ENCODE measurements around the gene DPP9. TPM values are rescaled to one million over a fixed set of nuclear protein-coding genes. Genes with fewer than 3 reads are reported as not detected.

DPP9 gene
- total RNA-seq, 1 donor from 2014 or later = 17.1 TPM

DNA sequence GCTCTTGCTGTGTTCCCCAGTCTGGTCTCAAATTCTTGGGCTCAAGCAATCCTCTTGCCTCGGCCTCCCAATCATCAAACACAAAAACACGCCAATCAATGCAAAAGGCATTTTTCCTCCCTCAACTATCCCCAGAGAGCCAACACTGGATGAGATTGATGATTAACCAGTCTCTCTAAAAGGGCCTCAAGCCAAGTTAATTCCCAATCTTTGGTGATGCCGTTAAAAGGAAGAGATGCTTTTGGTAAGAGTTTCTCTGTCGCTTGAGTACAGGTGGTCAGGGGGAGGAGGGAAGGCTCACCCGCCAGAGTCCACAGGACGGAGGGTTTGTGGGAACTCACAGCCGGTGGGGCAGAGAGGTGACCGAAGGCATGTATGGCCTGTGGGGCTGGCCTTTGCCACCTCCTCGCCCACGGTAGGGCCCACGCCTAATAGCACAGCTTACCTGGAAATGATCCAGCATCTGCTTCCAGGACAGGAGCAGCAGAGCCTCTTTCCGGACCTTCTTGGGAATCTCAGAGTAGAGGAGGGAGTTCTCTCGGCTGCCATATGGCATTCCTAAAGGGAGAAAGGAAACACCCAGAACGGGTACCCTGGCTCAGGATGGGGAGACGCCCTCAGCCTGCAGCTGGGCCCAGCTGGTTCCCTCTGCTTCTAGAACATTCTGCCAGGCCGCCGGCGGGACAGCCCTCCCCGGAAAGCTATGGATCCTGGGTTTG is 18.1 kb downstream of the DPP9 start:
- Mint-ChIP-seq H3K4me1 (no peaks in the 10 kb centered on the region), H3K27me3 (ENCODE audit: insufficient read depth, low read depth) (peaks cover 2% of the 10 kb centered on the region), H3K9me3 (no peaks in the 10 kb centered on the region), H3K36me3 (peaks cover 13% of the 10 kb centered on the region), H3K4me3 (no peak overlapping the region), H3K27ac (no peak overlapping the region)
- H3K36me3 ChIP-seq = no peaks in the 10 kb centered on the region
- no peak overlapping the region for H3K4me2 ChIP-seq
- H2AFZ ChIP-seq (replicated peaks) = no peak overlapping the region
- no peak for DNase-seq (ENCODE audit: low spot score)
- H3K9ac ChIP-seq = no peak overlapping the region
- H3K9me3 ChIP-seq (ENCODE audit: low read depth) = no peaks in the 10 kb centered on the region
- H3K4me3 ChIP-seq = no peak overlapping the region
- TF ChIP-seq, protein P1, sequence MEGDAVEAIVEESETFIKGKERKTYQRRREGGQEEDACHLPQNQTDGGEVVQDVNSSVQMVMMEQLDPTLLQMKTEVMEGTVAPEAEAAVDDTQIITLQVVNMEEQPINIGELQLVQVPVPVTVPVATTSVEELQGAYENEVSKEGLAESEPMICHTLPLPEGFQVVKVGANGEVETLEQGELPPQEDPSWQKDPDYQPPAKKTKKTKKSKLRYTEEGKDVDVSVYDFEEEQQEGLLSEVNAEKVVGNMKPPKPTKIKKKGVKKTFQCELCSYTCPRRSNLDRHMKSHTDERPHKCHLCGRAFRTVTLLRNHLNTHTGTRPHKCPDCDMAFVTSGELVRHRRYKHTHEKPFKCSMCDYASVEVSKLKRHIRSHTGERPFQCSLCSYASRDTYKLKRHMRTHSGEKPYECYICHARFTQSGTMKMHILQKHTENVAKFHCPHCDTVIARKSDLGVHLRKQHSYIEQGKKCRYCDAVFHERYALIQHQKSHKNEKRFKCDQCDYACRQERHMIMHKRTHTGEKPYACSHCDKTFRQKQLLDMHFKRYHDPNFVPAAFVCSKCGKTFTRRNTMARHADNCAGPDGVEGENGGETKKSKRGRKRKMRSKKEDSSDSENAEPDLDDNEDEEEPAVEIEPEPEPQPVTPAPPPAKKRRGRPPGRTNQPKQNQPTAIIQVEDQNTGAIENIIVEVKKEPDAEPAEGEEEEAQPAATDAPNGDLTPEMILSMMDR (IDR thresholded peaks at IDR 0.05) = no peak
- no peak for TF ChIP-seq EZH2phosphoT487 (IDR thresholded peaks at IDR 0.05)
- no peak for TF ChIP-seq EZH2 (IDR thresholded peaks at IDR 0.05)
- H3K27ac ChIP-seq = no peak overlapping the region
- no peaks in the 10 kb centered on the region for H3K27me3 ChIP-seq
- no peaks in the 10 kb centered on the region for H4K20me1 ChIP-seq (ENCODE audit: low read depth)
- no peaks in the 10 kb centered on the region for H3K4me1 ChIP-seq
- H3F3A ChIP-seq (ENCODE audit: low read depth) = no peaks in the 10 kb centered on the region
- no peaks in the 10 kb centered on the region for H3K79me2 ChIP-seq (ENCODE audit: low read depth)

DNA sequence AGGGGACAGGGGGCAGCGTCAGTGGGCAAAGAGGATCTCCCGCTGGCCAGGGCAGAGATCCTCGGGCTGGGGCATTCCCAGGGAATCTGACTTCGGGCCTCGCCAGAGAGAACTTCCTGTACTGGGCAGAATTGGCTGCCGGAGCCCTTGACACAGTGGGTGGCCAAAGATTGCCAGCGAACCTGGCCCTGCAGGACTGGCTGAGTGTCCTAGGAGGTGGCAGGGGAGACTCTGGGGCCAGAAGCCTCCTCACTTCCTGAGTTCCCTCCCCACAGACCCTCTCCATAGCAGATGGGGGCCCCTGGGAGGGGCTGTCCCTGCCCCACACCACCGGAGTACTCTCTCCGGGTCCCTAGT is 19.3 kb downstream of the DPP9 start:
- TF ChIP-seq, protein P1 (IDR thresholded peaks at IDR 0.05) = no peak
- TF ChIP-seq EZH2phosphoT487 (IDR thresholded peaks at IDR 0.05) (no peak), EZH2 (IDR thresholded peaks at IDR 0.05) (no peak)
- no peak for DNase-seq (ENCODE audit: low spot score)

DNA sequence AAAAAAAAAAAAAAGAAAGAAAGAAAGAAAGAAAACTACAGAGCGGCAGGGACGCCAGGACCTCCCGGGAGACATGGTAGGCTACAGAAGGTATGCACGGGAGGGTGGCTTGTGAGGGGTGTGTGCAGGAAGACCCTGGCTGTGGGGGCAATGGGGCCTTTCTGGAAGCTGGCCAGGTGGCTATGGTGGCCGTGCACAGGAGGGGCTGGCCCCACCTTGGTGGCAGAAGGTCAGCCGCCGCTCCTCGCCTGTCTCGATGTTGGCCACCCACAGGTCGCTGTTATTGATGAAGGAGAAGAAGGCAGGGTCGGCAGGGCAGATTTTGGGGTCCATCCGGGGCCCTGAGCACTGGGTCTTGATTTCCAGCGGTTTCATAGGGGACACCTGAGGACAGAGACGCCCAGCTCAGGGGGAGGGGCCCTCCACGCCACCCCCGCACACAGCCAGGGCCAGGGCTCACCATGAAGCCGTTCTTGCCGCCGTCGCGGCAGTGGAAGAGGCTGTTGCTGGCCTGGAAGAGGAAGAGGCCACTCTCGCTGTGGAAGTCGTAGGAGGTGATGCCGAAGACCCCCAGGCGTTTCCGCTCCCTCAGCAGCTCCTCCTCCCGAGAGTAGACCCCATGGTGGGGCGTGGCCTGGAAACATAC is 19.8 kb downstream of the DPP9 start:
- H3K4me3 Mint-ChIP-seq = no peak overlapping the region
- no peaks in the 10 kb centered on the region for H3K9me3 ChIP-seq (ENCODE audit: low read depth)
- H3K4me3 ChIP-seq = no peak overlapping the region
- no peak for TF ChIP-seq EZH2phosphoT487 (IDR thresholded peaks at IDR 0.05)
- H3K4me1 Mint-ChIP-seq = no peaks in the 10 kb centered on the region
- H3K79me2 ChIP-seq (ENCODE audit: low read depth) = no peaks in the 10 kb centered on the region
- H3F3A ChIP-seq (ENCODE audit: low read depth) = no peaks in the 10 kb centered on the region
- no peaks in the 10 kb centered on the region for H3K27me3 ChIP-seq
- no peak overlapping the region for H2AFZ ChIP-seq (replicated peaks)
- H3K36me3 ChIP-seq = no peaks in the 10 kb centered on the region
- H3K27ac ChIP-seq = no peak overlapping the region
- no peaks in the 10 kb centered on the region for H3K9me3 Mint-ChIP-seq
- no peaks in the 10 kb centered on the region for H3K27me3 Mint-ChIP-seq (ENCODE audit: insufficient read depth, low read depth)
- no peak overlapping the region for H3K27ac Mint-ChIP-seq
- H3K4me1 ChIP-seq = no peaks in the 10 kb centered on the region
- no peak for DNase-seq (ENCODE audit: low spot score)
- peaks cover 8% of the 10 kb centered on the region for H3K36me3 Mint-ChIP-seq
- H3K9ac ChIP-seq = no peak overlapping the region
- no peak overlapping the region for H3K4me2 ChIP-seq
- no peaks in the 10 kb centered on the region for H4K20me1 ChIP-seq (ENCODE audit: low read depth)

More for the DNA sequence above, 19.3 kb downstream of the DPP9 start:
- no peaks in the 10 kb centered on the region for H3F3A ChIP-seq (ENCODE audit: low read depth)
- H3K9me3 ChIP-seq (ENCODE audit: low read depth) = no peaks in the 10 kb centered on the region
- H3K9ac ChIP-seq = no peak overlapping the region
- Mint-ChIP-seq H3K36me3 (peaks cover 11% of the 10 kb centered on the region), H3K27ac (no peak overlapping the region), H3K9me3 (no peaks in the 10 kb centered on the region), H3K4me1 (no peaks in the 10 kb centered on the region), H3K27me3 (ENCODE audit: insufficient read depth, low read depth) (peaks cover under 1% of the 10 kb centered on the region), H3K4me3 (no peak overlapping the region)
- H2AFZ ChIP-seq (replicated peaks) = no peak overlapping the region
- H3K4me3 ChIP-seq = no peak overlapping the region
- H3K4me1 ChIP-seq = no peaks in the 10 kb centered on the region
- H3K4me2 ChIP-seq = no peak overlapping the region
- H3K27me3 ChIP-seq = no peaks in the 10 kb centered on the region
- H4K20me1 ChIP-seq (ENCODE audit: low read depth) = no peaks in the 10 kb centered on the region
- no peaks in the 10 kb centered on the region for H3K36me3 ChIP-seq
- no peaks in the 10 kb centered on the region for H3K79me2 ChIP-seq (ENCODE audit: low read depth)
- H3K27ac ChIP-seq = no peak overlapping the region

DNA sequence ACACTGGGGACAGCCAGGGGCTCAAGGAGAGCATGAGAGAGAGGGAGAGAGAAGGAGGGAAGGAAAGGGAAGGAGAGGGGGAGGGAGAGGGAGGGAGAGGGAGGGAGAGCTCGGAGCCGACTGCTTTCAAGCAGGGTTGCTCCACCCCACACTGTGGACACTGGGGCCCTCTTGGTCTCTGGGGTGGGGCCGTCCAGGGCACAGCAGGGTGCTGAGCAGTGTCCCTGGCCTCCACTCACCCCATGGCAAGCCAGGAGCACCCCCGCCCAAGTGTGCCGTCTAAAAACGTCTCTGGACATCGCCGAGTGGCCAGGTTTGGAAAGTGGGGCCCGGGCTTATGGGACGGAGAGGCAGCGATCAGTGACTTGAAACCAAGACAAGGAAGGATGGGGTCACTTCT is 20.9 kb downstream of the DPP9 start:
- Histone ChIP-seq H3K27me3 (no peaks in the 10 kb centered on the region), H3F3A (ENCODE audit: low read depth) (no peaks in the 10 kb centered on the region), H3K4me1 (no peaks in the 10 kb centered on the region), H3K4me3 (no peak overlapping the region), H3K9ac (no peak overlapping the region), H2AFZ (replicated peaks) (no peak overlapping the region), H3K79me2 (ENCODE audit: low read depth) (no peaks in the 10 kb centered on the region), H3K36me3 (no peaks in the 10 kb centered on the region), H4K20me1 (ENCODE audit: low read depth) (no peaks in the 10 kb centered on the region), H3K9me3 (ENCODE audit: low read depth) (no peaks in the 10 kb centered on the region), H3K27ac (no peak overlapping the region), H3K4me2 (no peak overlapping the region)
- Mint-ChIP-seq H3K4me1 (no peaks in the 10 kb centered on the region), H3K36me3 (peaks cover 11% of the 10 kb centered on the region), H3K4me3 (no peak overlapping the region), H3K9me3 (no peaks in the 10 kb centered on the region), H3K27me3 (ENCODE audit: insufficient read depth, low read depth) (no peaks in the 10 kb centered on the region), H3K27ac (no peak overlapping the region)
- DNase-seq (ENCODE audit: low spot score) = no peak
- TF ChIP-seq, protein P1 (IDR thresholded peaks at IDR 0.05) = no peak
- TF ChIP-seq EZH2phosphoT487 (IDR thresholded peaks at IDR 0.05) (no peak), EZH2 (IDR thresholded peaks at IDR 0.05) (no peak)

Measured in neural progenitor cell (in vitro differentiated cells).